KMS-11 (cell line): Measurements from ENCODE around the gene LDAH.

Experiments used
- H2AFZ ChIP-seq: fragments of 200-600 bp; sonication (generic); 2 replicates; pipeline ENCODE4 v1.6.1; 2016; ENCODE audit warnings: antibody characterized with exemption, mixed run types, low read depth
- H3K27ac ChIP-seq: fragments of 200-600 bp; sonication (generic); 2 replicates; pipeline ENCODE4 v1.6.1; 2016; ENCODE audit warnings: mild to moderate bottlenecking, mixed run types
- H3K27me3 ChIP-seq: fragments of 200-600 bp; sonication (generic); 2 replicates; pipeline ENCODE4 v1.6.1; 2017; ENCODE audit warnings: mild to moderate bottlenecking, low read depth, mixed run types, moderate library complexity; ENCODE audit not compliant: insufficient read depth
- H3K36me3 ChIP-seq: fragments of 200-600 bp; sonication (generic); 2 replicates; pipeline ENCODE4 v1.6.1; 2017; ENCODE audit warnings: mild to moderate bottlenecking, mixed run types; ENCODE audit not compliant: insufficient read depth
- H3K4me1 ChIP-seq: fragments of 200-600 bp; sonication (generic); 2 replicates; pipeline ENCODE4 v1.6.1; 2016; ENCODE audit warnings: mild to moderate bottlenecking, low read depth, mixed run types; ENCODE audit not compliant: poor library complexity, severe bottlenecking
- H3K4me2 ChIP-seq: fragments of 200-600 bp; sonication (generic); 2 replicates; pipeline ENCODE4 v1.7.0; 2016; ENCODE audit warnings: mild to moderate bottlenecking, mixed run types
- H3K4me3 ChIP-seq: fragments of 200-600 bp; sonication (generic); IDR thresholded peaks from 2 replicates; pipeline ENCODE4 v1.6.1; 2017; ENCODE audit warnings: low read depth, low read length, mixed read lengths; ENCODE audit not compliant: insufficient read depth
- H3K79me2 ChIP-seq: fragments of 200-600 bp; sonication (generic); 2 replicates; pipeline ENCODE4 v1.6.1; 2016; ENCODE audit warnings: low read depth, mixed run types; ENCODE audit not compliant: insufficient read depth
- H3K9ac ChIP-seq: fragments of 200-600 bp; sonication (generic); 2 replicates; pipeline ENCODE4 v1.6.1; 2016; ENCODE audit warnings: mild to moderate bottlenecking, mixed run types
- H4K20me1 ChIP-seq: fragments of 200-600 bp; sonication (generic); 2 replicates; pipeline ENCODE4 v1.6.1; 2016; ENCODE audit warnings: mild to moderate bottlenecking, mixed run types; ENCODE audit not compliant: insufficient read depth
- CTCF ChIP-seq: fragments of 200-600 bp; sonication (generic); conservative IDR thresholded peaks from 2 replicates; pipeline ENCODE4 v1.6.1; 2017; ENCODE audit warnings: low read depth, mild to moderate bottlenecking, antibody characterized with exemption, low read length, moderate library complexity, mixed read lengths

LDAH gene

GRCh38 chr2:20671736-20672080 is 151.2 kb downstream of the LDAH start:
- no peak for TF ChIP-seq CTCF
- H3K27me3 ChIP-seq, result no peaks in the 10 kb centered on the region
- H3K9ac ChIP-seq, result no peak overlapping the region
- no peaks in the 10 kb centered on the region for H3K36me3 ChIP-seq
- no peaks in the 10 kb centered on the region for H3K4me1 ChIP-seq
- H3K4me2 ChIP-seq, result no peak overlapping the region
- H3K79me2 ChIP-seq, result no peaks in the 10 kb centered on the region
- no peaks in the 10 kb centered on the region for H4K20me1 ChIP-seq
- H3K27ac ChIP-seq, result no peak overlapping the region
- H2AFZ ChIP-seq, result no peak overlapping the region
- no peak overlapping the region for H3K4me3 ChIP-seq

- no peaks in the 10 kb centered on the region for H3K27me3 ChIP-seq
- H3K36me3 ChIP-seq, result no peaks in the 10 kb centered on the region
- no peak for TF ChIP-seq CTCF
- no peak overlapping the region for H3K4me3 ChIP-seq
- no peak overlapping the region for H3K9ac ChIP-seq
- H4K20me1 ChIP-seq, result no peaks in the 10 kb centered on the region
- no peak overlapping the region for H2AFZ ChIP-seq
- H3K4me2 ChIP-seq, result no peak overlapping the region
- H3K4me1 ChIP-seq, result no peaks in the 10 kb centered on the region
- H3K27ac ChIP-seq, result no peak overlapping the region
- H3K79me2 ChIP-seq, result no peaks in the 10 kb centered on the region
Observed at GRCh38 chr2:20671036-20671735, 151.7 kb downstream of the LDAH start.

GRCh38 chr2:20670315-20671035 is 152.4 kb downstream of the LDAH start:
- no peaks in the 10 kb centered on the region for H3K4me1 ChIP-seq
- H4K20me1 ChIP-seq, result no peaks in the 10 kb centered on the region
- TF ChIP-seq CTCF, result no peak
- no peaks in the 10 kb centered on the region for H3K36me3 ChIP-seq
- no peak overlapping the region for H3K27ac ChIP-seq
- H3K79me2 ChIP-seq, result no peaks in the 10 kb centered on the region
- H3K27me3 ChIP-seq, result no peaks in the 10 kb centered on the region
- no peak overlapping the region for H3K9ac ChIP-seq
- H3K4me3 ChIP-seq, result no peak overlapping the region
- H2AFZ ChIP-seq, result no peak overlapping the region
- H3K4me2 ChIP-seq, result no peak overlapping the region

- Histone ChIP-seq H3K27me3 (no peaks in the 10 kb centered on the region), H3K79me2 (no peaks in the 10 kb centered on the region), H3K9ac (no peak overlapping the region), H3K4me1 (no peaks in the 10 kb centered on the region), H3K36me3 (no peaks in the 10 kb centered on the region), H2AFZ (no peak overlapping the region), H3K4me3 (no peak overlapping the region), H3K27ac (no peak overlapping the region), H4K20me1 (no peaks in the 10 kb centered on the region), H3K4me2 (no peak overlapping the region)
- TF ChIP-seq CTCF, result no peak
Observed at GRCh38 chr2:20669562-20670314, 153.2 kb downstream of the LDAH start.
